Hepatic stellate cell (primary cell): Measurements from ENCODE around the gene OSBPL8.
"Not testable (repeated sequence)": the region's sequence is repeated elsewhere in the genome, so short reads cannot be mapped to it uniquely, and the experiment has no call there.

Experiments
- DNase-seq: peaks from one replicate; pipeline ENCODE4 v3.0.0; 2011; ENCODE audit warnings: low spot score

OSBPL8 gene

GRCh38 chr12:76413121-76413520 is 146.4 kb downstream of the OSBPL8 start:
- no peak for DNase-seq

DNA sequence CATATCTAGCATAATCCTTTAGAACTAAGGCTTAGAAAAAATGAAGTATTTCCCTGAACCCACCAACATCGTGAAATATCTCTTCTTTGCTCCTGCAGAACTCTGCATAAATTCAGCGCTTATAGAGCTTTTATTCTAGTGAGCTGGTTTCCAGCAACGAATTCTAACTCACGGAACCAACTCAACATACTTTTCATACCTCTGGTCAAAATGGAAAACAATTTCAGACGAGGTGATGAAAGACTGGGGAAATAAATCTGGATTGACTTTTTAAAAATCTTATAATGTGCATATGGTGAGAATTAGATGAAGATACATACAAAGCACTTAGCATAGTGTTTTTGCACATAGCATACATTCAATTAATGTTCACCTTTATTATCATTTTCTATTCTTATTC is 148.8 kb downstream of the OSBPL8 start:
- no peak for DNase-seq

DNA sequence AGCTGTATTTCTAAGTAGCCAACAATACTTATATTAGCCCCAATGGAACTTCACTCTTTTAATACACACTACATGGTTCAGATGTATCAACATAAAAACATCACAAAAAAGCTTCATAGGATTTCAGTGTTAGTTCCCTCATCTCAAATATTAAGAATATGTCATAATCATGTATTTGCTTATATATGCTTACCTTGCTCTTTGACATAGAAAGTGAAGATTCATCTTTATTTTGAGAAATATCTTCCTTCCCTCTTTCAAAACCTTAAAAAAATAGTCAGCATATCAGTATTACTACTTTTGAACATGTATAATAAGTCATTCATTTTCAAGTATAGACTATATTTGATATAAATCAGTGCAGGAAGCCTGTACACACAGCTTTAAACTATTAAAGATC is 149.2 kb downstream of the OSBPL8 start:
- DNase-seq = no peak

- DNase-seq = no peak
Measured at GRCh38 chr12:76409074-76409473, 150.5 kb downstream of the OSBPL8 start.

GRCh38 chr12:76407710-76408109 is 151.9 kb downstream of the OSBPL8 start:
- DNase-seq = no peak

- no peak for DNase-seq
Measured at GRCh38 chr12:76402259-76402658, 157.3 kb downstream of the OSBPL8 start.

GRCh38 chr12:76400136-76400535 is 159.4 kb downstream of the OSBPL8 start:
- DNase-seq = no peak

GRCh38 chr12:76399040-76399439 is 160.5 kb downstream of the OSBPL8 start:
- DNase-seq = no peak

GRCh38 chr12:76398106-76398505 is 161.5 kb downstream of the OSBPL8 start:
- no peak for DNase-seq

- DNase-seq = no peak
Measured at GRCh38 chr12:76391461-76391860, 168.1 kb downstream of the OSBPL8 start.

- DNase-seq = no peak
Measured at GRCh38 chr12:76387614-76388013, 172.0 kb downstream of the OSBPL8 start.

- no peak for DNase-seq
Measured at GRCh38 chr12:76384560-76384959, 175.0 kb downstream of the OSBPL8 start.

- DNase-seq = no peak
Measured at GRCh38 chr12:76383988-76384387, 175.6 kb downstream of the OSBPL8 start.

- DNase-seq = no peak
Measured at GRCh38 chr12:76379261-76379660, 180.3 kb downstream of the OSBPL8 start.

- not testable (repeated sequence) for DNase-seq
Measured at GRCh38 chr12:76376876-76377275, 182.7 kb downstream of the OSBPL8 start.

- DNase-seq = no peak
Measured at GRCh38 chr12:76375939-76376338, 183.6 kb downstream of the OSBPL8 start.

DNA sequence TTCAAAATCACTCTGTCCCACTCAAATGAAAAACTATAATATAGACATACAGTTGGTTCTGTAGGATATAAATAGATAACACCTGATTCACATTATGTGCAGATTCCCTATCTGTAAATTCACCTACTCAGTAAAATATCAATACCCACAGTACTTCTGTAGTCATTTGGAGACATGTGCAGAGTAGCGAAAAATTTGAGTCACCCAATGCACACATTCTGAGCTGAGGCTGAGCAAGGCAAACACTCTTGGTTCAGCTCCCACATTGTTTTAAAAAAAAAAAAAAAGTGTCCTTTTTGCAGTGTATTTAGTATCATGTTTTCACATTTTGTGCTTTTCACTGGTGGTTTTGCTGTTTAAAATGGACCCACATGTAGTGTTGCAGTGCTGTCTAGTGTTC is 184.1 kb downstream of the OSBPL8 start:
- DNase-seq = no peak

DNA sequence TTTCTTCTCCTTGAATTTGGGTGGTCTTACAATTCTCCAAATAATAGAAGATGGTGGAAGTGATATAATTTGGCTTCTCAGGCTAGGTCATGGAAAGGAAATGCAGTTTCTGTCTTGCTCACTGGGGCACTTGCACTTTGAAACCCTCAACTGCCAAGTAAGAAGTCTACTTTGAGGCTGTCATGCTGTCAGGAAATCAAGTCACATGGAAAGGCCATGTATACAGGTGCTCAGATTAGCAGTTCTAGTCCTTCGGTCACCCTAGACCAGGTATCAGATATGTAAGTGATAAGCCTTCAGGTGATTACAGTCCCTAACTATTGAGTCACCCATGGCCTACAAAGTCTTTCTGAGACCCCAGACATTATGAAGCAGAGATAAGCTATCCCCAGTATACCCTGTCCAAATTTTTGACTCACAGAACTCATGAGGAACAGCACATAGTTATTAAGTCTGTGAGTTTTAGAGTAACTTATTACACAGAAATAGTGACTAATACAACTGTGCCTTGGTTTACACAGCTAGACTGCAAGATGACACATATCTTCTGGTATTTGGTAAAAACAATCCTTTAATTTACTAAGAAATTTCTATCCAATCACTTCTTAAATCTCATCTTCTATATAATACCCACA is 185.1 kb downstream of the OSBPL8 start:
- DNase-seq = no peak

- no peak for DNase-seq
Measured at GRCh38 chr12:76368230-76368629, 191.3 kb downstream of the OSBPL8 start.

GRCh38 chr12:76366163-76366562 is 193.4 kb downstream of the OSBPL8 start:
- no peak for DNase-seq

- not testable (repeated sequence) for DNase-seq
Measured at GRCh38 chr12:76364131-76364530, 195.4 kb downstream of the OSBPL8 start.

- no peak for DNase-seq
Measured at GRCh38 chr12:76360316-76360715, 199.3 kb downstream of the OSBPL8 start.

GRCh38 chr12:76356071-76356470 is 203.5 kb downstream of the OSBPL8 start:
- DNase-seq = no peak

DNA sequence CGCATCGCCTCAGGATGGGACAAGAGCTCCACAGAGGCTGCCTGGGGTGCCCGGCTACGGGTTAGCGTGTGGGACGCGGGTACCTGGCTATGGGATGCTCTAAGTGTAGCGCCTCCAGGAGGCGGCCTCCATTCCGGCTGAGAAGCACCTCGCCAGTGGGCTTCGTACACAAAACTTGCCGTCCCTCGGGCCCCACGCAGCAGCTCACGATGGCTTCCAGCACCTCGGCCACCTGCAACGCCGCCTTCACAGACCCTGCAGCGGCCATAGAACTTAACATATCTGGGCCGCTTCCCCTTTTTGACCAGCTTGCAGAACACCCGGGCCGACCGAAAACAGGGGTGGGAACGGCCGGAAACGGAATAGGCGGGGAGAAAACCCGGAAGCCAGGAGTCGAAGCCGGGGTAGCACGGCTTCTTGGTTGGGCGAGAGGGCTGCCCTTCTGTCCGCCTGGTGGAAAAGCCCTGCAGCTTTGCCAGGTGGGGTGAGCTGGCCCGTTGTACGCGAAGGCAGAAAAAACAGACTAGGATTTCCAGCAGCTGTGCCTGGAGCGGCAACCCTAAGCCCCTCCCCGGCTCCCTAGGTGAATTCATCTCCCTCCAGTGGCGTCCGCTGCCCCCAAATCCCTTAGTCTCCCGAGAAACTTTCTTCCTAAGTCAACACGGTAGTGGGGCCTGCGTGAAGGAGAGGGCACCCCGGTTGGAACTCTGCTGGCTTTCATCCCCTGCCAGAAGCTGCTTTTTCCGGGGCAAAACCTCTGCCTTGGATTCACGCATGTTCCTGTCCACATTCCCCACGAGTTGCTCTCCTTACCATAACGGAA is 211.3 kb downstream of the OSBPL8 start, which contains the start of gene BBS10:
Gene BBS10 (minus strand): TSS at position 337 of the 823 bp plus-strand sequence. CDS start 57 bp downstream, at position 280.
- peak; percentile 90 for DNase-seq
